Activated CD4-positive, alpha-beta T cell treated with anti-CD3 and anti-CD28 coated beads, Interleukin-2, amount 50 U/mL, for 4 hours (primary cell): ENCODE measurements around the gene TNFRSF14.

ENCODE experiments used
- DNase-seq, 2 experiments: peaks; one replicate each; pipeline ENCODE4 v3.0.0-alpha.2; 2020

TNFRSF14 gene

GRCh38 chr1:2523891-2524609, 32.1 kb upstream of the TNFRSF14 start:
- DNase-seq: no peak

- no peak for DNase-seq
Observed at GRCh38 chr1:2525572-2525919, 30.6 kb upstream of the TNFRSF14 start.

- DNase-seq: peak; percentile 81 to 84
Observed at GRCh38 chr1:2525920-2526823, 30.0 kb upstream of the TNFRSF14 start, which contains the start of gene PANK4. Gene PANK4 (minus strand): TSS chr1:2526596. CDS start chr1:2526587, 9 bp downstream.

GRCh38 chr1:2526824-2527555, 29.2 kb upstream of the TNFRSF14 start:
- peak; percentile 33 to 50 for DNase-seq

DNA sequence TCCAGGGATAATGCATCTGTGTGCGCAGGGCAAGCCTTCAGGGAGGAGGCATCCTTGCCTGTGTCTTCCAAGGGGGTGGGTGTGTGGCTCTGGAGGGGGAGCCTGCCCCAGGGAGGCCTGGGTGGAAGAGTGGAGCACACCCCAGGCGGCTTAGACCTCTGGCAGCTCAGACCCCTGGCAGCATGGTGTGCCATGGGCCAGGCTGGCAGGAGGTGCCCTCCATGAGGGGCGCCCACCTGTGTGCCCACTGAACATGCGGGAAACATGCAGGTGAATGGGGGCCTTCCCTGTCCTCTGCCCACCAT, 28.7 kb upstream of the TNFRSF14 start:
- no peak for DNase-seq

- no peak for DNase-seq
Observed at GRCh38 chr1:2528016-2528415, 28.2 kb upstream of the TNFRSF14 start.

DNA sequence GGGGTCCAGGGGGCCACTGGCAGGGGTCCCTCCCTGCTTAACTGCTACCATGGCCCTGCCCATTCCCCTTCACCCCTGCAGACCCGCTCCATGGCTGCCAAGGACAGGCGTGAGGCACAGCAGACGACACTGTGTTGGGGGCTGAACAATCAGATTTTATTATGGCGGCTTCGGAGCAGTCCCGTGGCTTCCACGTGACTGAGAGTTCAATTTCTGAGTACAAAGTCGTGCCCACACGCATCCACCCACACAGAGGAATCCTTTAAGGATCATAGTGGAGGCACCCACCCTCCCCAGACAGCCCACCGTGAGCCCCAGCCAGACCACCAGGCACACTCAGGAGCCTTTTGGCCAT, 27.6 kb upstream of the TNFRSF14 start:
- no peak for DNase-seq

- DNase-seq: peak; percentile 50 to 52
Observed at GRCh38 chr1:2528966-2529783, 27.0 kb upstream of the TNFRSF14 start.

GRCh38 chr1:2529784-2530512, 26.2 kb upstream of the TNFRSF14 start, which contains the start of gene HES5:
Gene HES5 (minus strand): TSS chr1:2530263. CDS start chr1:2530164, 99 bp downstream.
- no peak for DNase-seq

- DNase-seq: no peak
Observed at GRCh38 chr1:2530513-2531361, 25.4 kb upstream of the TNFRSF14 start.

- DNase-seq: no peak
Observed at GRCh38 chr1:2532485-2533160, 23.5 kb upstream of the TNFRSF14 start.

- no peak for DNase-seq
Observed at GRCh38 chr1:2533365-2533764, 22.8 kb upstream of the TNFRSF14 start.

GRCh38 chr1:2534315-2534686, 21.9 kb upstream of the TNFRSF14 start:
- DNase-seq: no peak

DNA sequence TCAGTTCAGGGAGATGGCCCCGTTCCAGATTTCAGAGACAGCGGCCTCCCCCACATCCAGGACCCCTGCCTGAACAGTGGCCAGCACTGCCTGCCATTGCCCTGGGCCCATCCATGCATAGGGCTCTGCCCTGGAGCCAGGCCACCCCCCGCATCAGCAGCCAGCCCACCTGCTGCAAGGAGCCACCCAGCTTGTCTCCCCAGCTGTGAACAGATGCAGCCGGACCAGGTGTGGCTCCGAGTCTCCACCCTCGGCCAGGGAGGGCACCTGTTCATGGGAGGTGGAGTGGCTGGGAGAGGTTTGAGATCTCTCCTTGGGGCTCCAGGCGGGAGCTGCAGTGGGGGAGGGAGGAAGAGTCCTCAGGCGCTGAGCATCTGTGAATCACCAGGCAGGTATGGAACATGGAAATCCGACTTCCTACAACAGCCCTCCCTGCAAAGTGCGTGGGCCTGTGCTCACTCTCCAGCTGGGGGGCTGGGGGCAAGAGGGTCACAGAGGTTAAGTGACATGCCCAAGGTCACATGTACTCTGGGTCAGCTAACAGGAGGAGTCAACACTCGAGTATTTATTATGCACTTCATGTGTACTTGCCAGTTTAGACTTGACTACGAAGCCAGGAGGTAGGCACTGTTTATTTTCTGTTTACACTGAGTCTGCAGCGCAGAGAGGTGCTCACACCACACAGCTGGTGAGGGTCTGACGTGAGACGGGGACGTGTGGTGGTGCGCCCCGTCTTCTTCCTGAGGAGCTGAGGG, 21.3 kb upstream of the TNFRSF14 start:
- DNase-seq: no peak

DNA sequence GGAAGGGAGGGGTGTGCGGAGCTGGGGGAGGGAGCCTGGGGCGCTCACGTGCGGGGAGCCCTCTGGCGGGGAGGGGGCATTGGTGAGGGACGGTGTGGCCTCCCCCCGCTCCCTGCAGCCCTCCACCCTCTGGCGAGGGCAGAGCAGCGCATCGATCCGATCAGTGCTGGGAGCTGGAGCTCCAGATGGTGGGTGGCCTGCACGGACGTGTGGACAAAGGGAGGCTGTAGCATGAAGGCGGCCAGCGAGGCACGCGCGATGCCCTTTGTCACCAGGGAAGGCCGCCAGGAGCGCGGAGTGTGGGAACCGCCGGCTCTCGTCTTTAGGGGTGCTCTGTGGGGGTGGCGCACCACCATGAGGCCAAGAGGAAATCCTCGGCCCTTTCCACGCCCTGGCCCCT, 20.7 kb upstream of the TNFRSF14 start:
- DNase-seq: no peak

GRCh38 chr1:2535981-2536380, 20.2 kb upstream of the TNFRSF14 start:
- DNase-seq: no peak

DNA sequence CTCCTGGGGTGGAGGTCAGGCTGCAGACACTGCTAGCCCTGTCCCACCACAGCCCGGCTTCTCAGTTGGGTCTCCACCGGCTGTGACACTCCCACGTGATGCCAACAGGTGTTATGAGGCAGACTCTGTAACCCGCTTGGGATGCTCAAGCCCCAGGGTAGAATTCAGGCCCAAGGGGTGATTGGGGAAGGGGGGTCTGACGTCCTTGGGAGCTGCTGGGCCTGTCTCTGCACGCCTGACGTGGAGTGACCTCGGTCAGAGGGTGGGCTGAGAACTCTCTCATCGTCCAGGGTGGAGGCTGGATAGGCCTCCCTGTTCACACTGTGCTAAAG, 18.4 kb upstream of the TNFRSF14 start:
- DNase-seq: no peak

DNA sequence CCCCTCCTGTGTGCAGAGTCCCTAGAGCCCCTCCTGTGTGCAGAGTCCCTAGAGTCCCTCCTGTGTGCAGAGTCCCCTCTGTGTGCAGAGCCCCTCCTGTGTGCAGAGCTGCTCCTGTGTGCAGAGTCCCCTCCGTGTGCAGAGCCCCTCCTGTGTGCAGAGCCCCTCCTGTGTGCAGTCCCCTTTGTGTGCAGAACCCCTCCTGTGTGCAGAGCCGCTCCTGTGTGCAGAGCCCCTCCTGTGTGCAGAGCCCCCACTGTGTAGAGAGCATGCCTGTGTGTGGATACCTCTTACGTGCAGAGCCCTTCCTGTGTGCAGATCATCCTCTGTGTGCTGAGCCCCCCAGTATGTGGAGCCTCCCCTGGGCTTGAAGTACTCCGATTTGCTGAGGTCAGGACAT, 17.8 kb upstream of the TNFRSF14 start:
- no peak for DNase-seq

DNA sequence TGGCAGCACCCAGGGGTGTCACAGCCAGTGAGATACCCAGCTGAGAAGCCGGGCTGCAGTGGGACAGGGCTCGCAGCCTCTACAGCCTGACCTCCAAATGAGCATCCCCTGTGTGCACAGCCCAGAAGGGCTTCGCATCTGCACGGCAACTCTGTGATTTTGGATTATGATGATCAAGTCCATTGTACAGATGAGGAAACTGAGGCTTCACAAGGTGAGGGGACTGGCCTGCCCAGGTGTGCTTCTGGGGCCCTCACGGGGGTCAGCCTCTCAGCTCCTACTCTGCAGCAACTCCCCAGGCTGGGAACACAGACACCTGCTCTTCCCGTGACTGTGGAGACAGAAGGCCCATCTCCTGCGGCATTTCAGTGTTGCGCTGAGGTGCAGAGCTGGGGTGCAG, 17.3 kb upstream of the TNFRSF14 start:
- DNase-seq: no peak
